Ovary (tissue), 9 donors: ENCODE measurements around the gene SHF. TPM values are rescaled to one million over a fixed set of nuclear protein-coding genes. Genes with fewer than 3 reads are reported as not detected.
A peak's percentile ranks its signal among the peaks of the same experiment; 100 is the strongest.

ENCODE experiments used
- DNase-seq, 5 donors: peaks; one replicate each; pipeline ENCODE4 v3.0.0-alpha.2; 2019 to 2020
- H3K27ac ChIP-seq, 2 donors: fragments of 200-600 bp; one replicate each; pipeline versions ENCODE4 v1.5.1 to v1.8.0; 2019 to 2022
- H3K27me3 ChIP-seq: fragments of 200-600 bp; one replicate; pipeline ENCODE4 v1.8.0; 2022
- H3K36me3 ChIP-seq: fragments of 200-600 bp; sonication (generic); one replicate; pipeline ENCODE4 v1.5.1; 2019
- H3K4me1 ChIP-seq: one replicate; pipeline ENCODE4 v1.8.1; 2013; ENCODE audit warnings: mild to moderate bottlenecking, moderate library complexity; ENCODE audit not compliant: insufficient read depth
- H3K4me3 ChIP-seq: fragments of 200-600 bp; sonication (generic); one replicate; pipeline ENCODE4 v1.5.1; 2017
- H3K9me3 ChIP-seq, 2 donors: fragments of 200-600 bp in 1 of 2; sonication (generic) in 1 of 2; one replicate each; pipeline versions ENCODE4 v1.5.1 to v1.8.1; 2013 to 2019; ENCODE audit warnings: mild to moderate bottlenecking in 1 of 2, moderate library complexity in 1 of 2
- CTCF ChIP-seq, 3 donors: fragments of 450-650 bp in 2 of 3; fragments of 200-600 bp in 1 of 3; IDR thresholded peaks; one replicate each; pipeline versions ENCODE4 v1.5.1 to v1.8.0; 2016 to 2022; ENCODE audit warnings: antibody characterized with exemption in 3 of 3, mild to moderate bottlenecking in 1 of 3
- EP300 ChIP-seq: sonication (generic); formaldehyde crosslinking; IDR thresholded peaks from one replicate; pipeline ENCODE4 v1.6.1; 2017; ENCODE audit warnings: antibody characterized with exemption
- POLR2A ChIP-seq: fragments of 450-650 bp; IDR thresholded peaks from one replicate; pipeline ENCODE4 v1.6.1; 2017; ENCODE audit warnings: antibody characterized with exemption, mild to moderate bottlenecking, moderate library complexity
- WGBS, 3 donors: extraction: QIAGEN DNeasy Blood & Tissue Kit in 1 of 3; methylation state at CpG; one replicate each; pipeline versions ENCODE4 v1.1.5 to v1.1.7; 2013 to 2017; 5-methylcytosine and 5-hydroxymethylcytosine counted together
- intact Hi-C, 4 donors: fragments of 100-400 bp; cut with DNase I; formaldehyde crosslinking; loops; one replicate each; pipeline versions ENCODE4 v1.11.0 to v1.15.1; 2022 to 2023
- polyA plus RNA-seq, 2 donors: library from polyadenylated mRNA; stranded (reverse); fragments of 200-250 nt in 1 of 2; fragments of 350-450 nt in 1 of 2; fragmentation: Illumina TruSeq in 1 of 2; extraction: RNeasy Lipid Tissue Mini Kit (QIAGEN cat#74804) in 1 of 2; gene quantifications; one replicate each; pipeline ENCODE4 v1.2.3, GENCODE V29; 2013 to 2014
- total RNA-seq, 7 donors: library from RNA; depleted of rRNA in 2 of 7; stranded (reverse); fragments of >200 nt in 2 of 7; fragmentation: NEBNext Ultra II Directional in 3 of 7; extraction: Animal tissue kit (Norgen Biotek cat#: 25700) in 3 of 7; gene quantifications; one replicate each; pipeline versions ENCODE4 v1.1.0 to v1.2.4, GENCODE V29; 2016 to 2023
- donor health status: DM: no; HTN: no; CAD: no; lungs with moderate emphysema.
- donor health status: DM: no; HTN: no; CAD: no.
- donor health status: Bipolar disorder and iron deficiency.
- donor health status: DM: yes; HTN: yes; CAD: no.
- donor health status: DM: no; HTN: no; CAD: no.
- donor health status: DM: yes; HTN: yes; CAD: no.

Gene SHF
- total and polyA plus RNA-seq, 9 donors = 17.5 to 45.3 (median 30.5) TPM

- H3K27ac ChIP-seq = peak overlapping the region in 1 of 2 donors; percentile 97
- H3K4me1 ChIP-seq = no peaks in the 10 kb centered on the region
- no peaks in the 10 kb centered on the region for H3K9me3 ChIP-seq
- no peak overlapping the region for H3K4me3 ChIP-seq
- intact Hi-C loops = loop anchor here (2.0 to 10.0 kb wide), 6 partner anchors 31 to 287 kb away; partner anchors contain the start of gene GATM (in 1 of the 4)
- no peaks in the 10 kb centered on the region for H3K27me3 ChIP-seq
- DNase-seq = no peak
- H3K36me3 ChIP-seq = no peaks in the 10 kb centered on the region
- 57 to 67% (median 61%) methylated on average over 9 of the region's 9 CpGs for WGBS, 3 donors
- TF ChIP-seq CTCF (IDR thresholded peaks at IDR 0.05) (no peak), EP300 (no peak), POLR2A (no peak)
These were observed 20.0 kb downstream of the SHF start for GRCh38 chr15:45167631-45168205.

DNA sequence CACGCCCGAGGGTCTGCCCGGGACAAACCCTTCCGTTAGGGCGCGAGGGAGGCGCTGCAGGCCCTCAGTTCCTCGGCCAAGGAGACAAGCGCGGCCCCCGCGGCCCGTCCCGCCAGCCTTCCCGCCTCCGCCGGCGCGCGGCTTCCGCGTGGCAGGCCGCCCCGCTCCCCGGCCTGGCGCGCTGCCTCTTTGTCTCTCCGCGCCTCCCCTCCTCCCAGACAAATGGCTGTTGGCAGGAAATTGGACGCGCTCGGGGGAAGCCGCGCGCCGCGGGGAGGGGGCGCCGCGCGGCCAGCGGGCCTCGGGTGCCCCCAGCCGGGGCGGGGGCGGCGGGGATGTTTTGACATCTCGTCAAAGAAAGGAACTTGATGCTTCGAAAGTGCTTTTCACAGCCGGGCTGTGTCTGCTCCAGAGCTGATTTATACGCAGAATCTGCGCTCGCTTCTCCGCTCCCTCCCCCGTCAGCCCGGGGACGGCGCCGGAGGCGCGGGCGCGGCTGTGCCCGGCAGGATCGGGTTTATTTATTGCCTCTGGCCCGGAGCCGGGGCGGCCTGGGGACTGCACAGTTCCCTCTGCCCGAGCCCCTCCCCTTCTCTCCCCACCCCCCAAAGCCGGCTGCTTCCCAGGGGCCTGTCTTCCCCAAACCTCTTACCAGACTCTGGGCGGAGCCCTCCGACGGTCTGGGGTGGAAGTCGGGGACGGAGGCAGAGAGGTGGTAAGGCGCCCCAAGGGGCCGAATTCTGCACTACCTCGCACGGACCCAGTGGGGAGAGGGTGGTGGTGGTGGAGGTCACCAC is 20.7 kb downstream of the SHF start:
- Histone ChIP-seq H3K4me3 (peak overlapping the region; percentile 46), H3K27me3 (no peaks in the 10 kb centered on the region), H3K36me3 (no peaks in the 10 kb centered on the region), H3K4me1 (peaks cover 1% of the 10 kb centered on the region), H3K27ac (peak overlapping the region; percentile 97 to 99), H3K9me3 (no peaks in the 10 kb centered on the region)
- intact Hi-C loops = loop anchor here (2.0 to 10.0 kb wide), 6 partner anchors 32 to 288 kb away; partner anchors contain the start of gene GATM (in 1 of the 4)
- 0 to 1% (median 1%) methylated on average over 68 to 79 of the region's 79 CpGs for WGBS, 3 donors
- TF ChIP-seq POLR2A (peak; percentile 30), CTCF (IDR thresholded peaks at IDR 0.05) (peak; percentile 56 to 71 (median 68)), EP300 (no peak)
- peak; percentile 89 to 93 (median 90) for DNase-seq

DNA sequence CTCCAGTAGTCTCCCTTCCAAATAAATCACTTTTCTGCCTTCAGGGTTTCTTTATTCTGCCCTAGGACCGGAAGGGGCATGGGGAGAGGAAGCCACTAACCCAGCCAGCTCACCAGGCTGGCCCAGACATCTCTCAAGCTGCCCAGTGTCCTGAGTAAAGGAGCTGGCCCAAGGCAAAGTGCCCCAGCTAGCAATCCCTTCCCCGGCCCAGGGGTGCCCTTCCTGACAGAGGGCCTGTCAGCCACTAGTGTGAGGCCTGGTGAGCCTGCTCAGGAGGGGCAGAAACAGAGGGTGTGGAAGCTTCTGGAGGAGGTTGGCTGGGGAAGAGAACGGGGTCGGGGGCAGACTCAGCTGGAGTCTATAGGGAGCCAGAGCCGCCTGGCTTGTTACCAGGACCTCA is 22.2 kb downstream of the SHF start:
- intact Hi-C loops = loop anchor here in 3 of 4 donors (5.0 to 10.0 kb wide), 5 partner anchors 119 to 289 kb away; partner anchors contain the start of gene GATM (in 1 of the 3)
- Histone ChIP-seq H3K27me3 (no peaks in the 10 kb centered on the region), H3K9me3 (no peaks in the 10 kb centered on the region), H3K36me3 (no peaks in the 10 kb centered on the region), H3K4me1 (peaks cover 1% of the 10 kb centered on the region), H3K27ac (peak overlapping the region in 1 of 2 donors; percentile 97), H3K4me3 (no peak overlapping the region)
- TF ChIP-seq POLR2A = no peak
- no peak for TF ChIP-seq CTCF (IDR thresholded peaks at IDR 0.05)
- TF ChIP-seq EP300 = no peak
- no peak for DNase-seq
- WGBS, 3 donors = 68 to 75% (median 72%) methylated on average over 5 of the region's 5 CpGs

DNA sequence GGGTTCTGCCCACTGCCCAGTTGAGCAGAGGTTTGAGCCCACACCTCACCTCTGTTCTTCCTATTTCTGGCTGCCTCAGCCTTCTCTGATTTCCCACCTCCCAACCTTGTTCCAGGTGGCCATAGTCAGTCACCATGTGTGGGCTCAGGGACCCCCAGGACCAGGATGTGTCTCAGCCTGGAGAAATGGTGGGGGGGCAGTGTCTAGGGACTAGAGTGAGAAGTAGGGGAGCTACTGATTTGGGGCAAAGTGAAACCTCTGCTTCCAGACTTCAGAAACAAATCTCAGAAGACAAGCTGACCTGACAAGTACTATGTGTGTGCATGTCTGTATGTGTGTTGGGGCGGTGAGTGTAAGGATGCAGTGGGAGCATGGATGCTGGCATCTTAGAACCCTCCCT is 22.9 kb downstream of the SHF start:
- no peak for TF ChIP-seq POLR2A
- no peak for TF ChIP-seq CTCF (IDR thresholded peaks at IDR 0.05)
- TF ChIP-seq EP300 = no peak
- Histone ChIP-seq H3K36me3 (no peaks in the 10 kb centered on the region), H3K27ac (no peak overlapping the region), H3K4me1 (peaks cover 1% of the 10 kb centered on the region), H3K9me3 (no peaks in the 10 kb centered on the region), H3K27me3 (no peaks in the 10 kb centered on the region), H3K4me3 (no peak overlapping the region)
- WGBS, 3 donors = 89 to 94% (median 94%) methylated on average over 1 of the region's 1 CpG
- no peak for DNase-seq
- intact Hi-C loops = loop anchor here (5.0 to 10.0 kb wide), 7 partner anchors 32 to 292 kb away; partner anchors contain the start of gene GATM (in 1 of the 4)
